GM12878 (cell line): ENCODE results near the gene RPL3. TPM values are rescaled to one million over a fixed set of nuclear protein-coding genes. Genes with fewer than 3 reads are reported as not detected.

Experiments
- ATAC-seq: fragments of 200-7000 bp; cut with Tn5 transposase; 3 replicates; pipeline ENCODE4 v1.9.1; 2020; ENCODE audit warnings: mild to moderate bottlenecking, moderate library complexity
- BruUV-seq: library from RNA; stranded (reverse); fragments of 400-500 nt; replicated peaks from 2 replicates; lab custom pipeline; 2021; lab: Mats Ljungman, UMichigan
- CTCF ChIA-PET: fragments of 300-600 bp; sonication (Branson Sonifier 250); formaldehyde crosslinking; extraction: SDS; loops from one replicate; lab custom pipeline; 2021; ENCODE audit warnings: inconsistent platforms; lab: Yijun Ruan, JAX
- POLR2A ChIA-PET: fragments of 350-600 bp; formaldehyde crosslinking; extraction: SDS; loops from one replicate; lab custom pipeline; 2021; ENCODE audit warnings: inconsistent platforms; lab: Charles Lee
- RAD21 ChIA-PET: fragments of 300-600 bp; sonication (Branson Sonifier 250); formaldehyde crosslinking; loops from one replicate; lab custom pipeline; 2023; ENCODE audit warnings: antibody characterized with exemption; ENCODE audit not compliant: unreplicated experiment; lab: Charles Lee
- SMC1A ChIA-PET: fragments of 300-600 bp; sonication (Branson Sonifier 250); formaldehyde crosslinking; loops from one replicate; lab custom pipeline; 2023; ENCODE audit not compliant: unreplicated experiment, uncharacterized antibody; lab: Charles Lee
- DNase-seq: peaks from one replicate; pipeline ENCODE4 v3.0.0-alpha.2; 2011; ENCODE audit warnings: low read depth, low spot score
- FAIRE-seq: peaks from 3 replicates; lab custom pipeline; 2011; peaks lifted over from hg19 to GRCh38; lab: Jason Lieb, UNC
- H2AFZ ChIP-seq: 2 replicates; pipeline ENCODE4 v1.6.0; 2011; ENCODE audit warnings: low read depth, low read length, control low read depth; ENCODE audit not compliant: control insufficient read depth
- H3K27ac ChIP-seq: 2 replicates; pipeline ENCODE4 v1.5.1; 2011; ENCODE audit warnings: control low read depth; ENCODE audit not compliant: control insufficient read depth, insufficient read depth
- H3K27me3 ChIP-seq, 2 experiments: replicated peaks in 1 of 2; 2 replicates each; pipeline versions ENCODE4 v1.6.0 to v1.6.1; 2011; ENCODE audit warnings: low read length in 1 of 2; ENCODE audit not compliant: control insufficient read depth in 2 of 2, insufficient read depth in 2 of 2
- H3K36me3 ChIP-seq, 2 experiments: 2 replicates each; pipeline ENCODE4 v1.5.1; 2011; ENCODE audit warnings: low read length in 1 of 2; ENCODE audit not compliant: control insufficient read depth in 2 of 2, insufficient read depth in 2 of 2
- H3K4me1 ChIP-seq: 2 replicates; pipeline ENCODE4 v1.6.1; 2011; ENCODE audit warnings: mild to moderate bottlenecking, low read length, moderate library complexity, mixed read lengths; ENCODE audit not compliant: control insufficient read depth, insufficient read depth
- H3K4me2 ChIP-seq: 2 replicates; pipeline ENCODE4 v1.6.0; 2011; ENCODE audit warnings: control low read depth; ENCODE audit not compliant: control insufficient read depth, insufficient read depth
- H3K4me3 ChIP-seq: fragments of 200-600 bp; sonication (generic); 2 replicates; pipeline ENCODE4 v1.5.1; 2016
- H3K79me2 ChIP-seq: 2 replicates; pipeline ENCODE4 v1.6.0; 2011; ENCODE audit warnings: low read length; ENCODE audit not compliant: control insufficient read depth, insufficient read depth
- H3K9ac ChIP-seq: 2 replicates; pipeline ENCODE4 v1.8.0; 2011; ENCODE audit warnings: low read length, control low read depth, mixed read lengths; ENCODE audit not compliant: control insufficient read depth, insufficient read depth
- H3K9me3 ChIP-seq: replicated peaks from 3 replicates; pipeline ENCODE4 v1.5.1; 2011; ENCODE audit warnings: mild to moderate bottlenecking, low read length; ENCODE audit not compliant: control insufficient read depth, insufficient read depth
- H4K20me1 ChIP-seq: 2 replicates; pipeline ENCODE4 v1.6.0; 2011; ENCODE audit not compliant: control insufficient read depth, insufficient read depth
- ATF7 ChIP-seq: fragments of 450-650 bp; IDR thresholded peaks from 2 replicates; pipeline ENCODE4 v1.6.1; 2016; ENCODE audit warnings: low read depth, mild to moderate bottlenecking
- CHD4 ChIP-seq: fragments of 200-600 bp; sonication (generic); IDR thresholded peaks from 2 replicates; pipeline ENCODE4 v1.6.1; 2016; ENCODE audit warnings: mild to moderate bottlenecking
- EP300 ChIP-seq, 2 experiments: fragments of 150-350 bp in 1 of 2; IDR thresholded peaks; 2 replicates each; pipeline ENCODE4 v1.6.1; 2011 to 2012; ENCODE audit warnings: low read depth in 2 of 2, low read length in 2 of 2, borderline replicate concordance in 1 of 2, improper control_type of control experiment in 1 of 2, inconsistent platforms in 1 of 2; ENCODE audit not compliant: control insufficient read depth in 1 of 2
- IRF5 ChIP-seq: fragments of 450-650 bp; IDR thresholded peaks from 2 replicates; pipeline ENCODE4 v1.6.1; 2017; ENCODE audit warnings: borderline replicate concordance
- KDM1A ChIP-seq: fragments of 200-600 bp; sonication (generic); IDR thresholded peaks from 2 replicates; pipeline ENCODE4 v1.6.1; 2016; ENCODE audit warnings: borderline replicate concordance
- MXI1 ChIP-seq: fragments of 150-350 bp; IDR thresholded peaks from 2 replicates; pipeline ENCODE4 v1.6.1; 2011; ENCODE audit warnings: low read depth, mild to moderate bottlenecking, inconsistent platforms, low read length, improper control_type of control experiment
- MYB ChIP-seq: fragments of 150-350 bp; IDR thresholded peaks from 2 replicates; pipeline ENCODE4 v1.6.1; 2014; ENCODE audit warnings: mild to moderate bottlenecking, low read depth, low read length, borderline replicate concordance
- MYC ChIP-seq: IDR thresholded peaks from 2 replicates; pipeline ENCODE4 v1.6.1; 2011; ENCODE audit warnings: mild to moderate bottlenecking, low read length, moderate library complexity, inconsistent platforms; ENCODE audit not compliant: insufficient read depth, insufficient replicate concordance, insufficient read length, severe bottlenecking
- NFYA ChIP-seq: IDR thresholded peaks from 2 replicates; pipeline ENCODE4 v1.6.1; 2011; ENCODE audit warnings: low read depth, mild to moderate bottlenecking, low read length, improper control_type of control experiment, borderline replicate concordance
- STAT1 ChIP-seq: fragments of 450-650 bp; conservative IDR thresholded peaks from 2 replicates; pipeline ENCODE4 v1.6.1; 2014; ENCODE audit warnings: antibody characterized with exemption, mild to moderate bottlenecking
- STAT3 ChIP-seq: IDR thresholded peaks from 2 replicates; pipeline ENCODE4 v1.6.1; 2011; ENCODE audit warnings: low read depth, low read length, improper control_type of control experiment
- SUZ12 ChIP-seq: fragments of 200-600 bp; sonication (generic); IDR thresholded peaks from one replicate; pipeline ENCODE4 v1.6.1; 2018; ENCODE audit warnings: antibody characterized with exemption, mild to moderate bottlenecking; ENCODE audit not compliant: unreplicated experiment
- TARDBP ChIP-seq: IDR thresholded peaks from 2 replicates; pipeline ENCODE4 v1.6.1; 2016; ENCODE audit warnings: borderline replicate concordance
- TBL1XR1 ChIP-seq: IDR thresholded peaks from 2 replicates; pipeline ENCODE4 v1.6.1; 2012; ENCODE audit warnings: low read depth, low read length, improper control_type of control experiment
- ZBTB4 ChIP-seq: fragments of 450-650 bp; formaldehyde crosslinking; IDR thresholded peaks from 2 replicates; pipeline ENCODE4 v1.4.0; 2022; ENCODE audit warnings: mild to moderate bottlenecking, moderate library complexity
- ZNF24 ChIP-seq: fragments of 450-650 bp; IDR thresholded peaks from 2 replicates; pipeline ENCODE4 v1.6.1; 2017; ENCODE audit warnings: antibody characterized with exemption, mild to moderate bottlenecking
- ZZZ3 ChIP-seq: IDR thresholded peaks from 2 replicates; pipeline ENCODE4 v1.6.1; 2011; ENCODE audit warnings: low read depth; ENCODE audit not compliant: control insufficient read depth, insufficient read length
- WGBS: methylation state at CpG from one replicate; pipeline ENCODE4 v1.1.6; 2016; ENCODE audit warnings: low lambda C conversion rate; ENCODE audit not compliant: insufficient replicate concordance, insufficient coverage; ENCODE audit errors: missing lambda C conversion rate; 5-methylcytosine and 5-hydroxymethylcytosine counted together
- in situ Hi-C: fragments of 300-500 bp; cut with MboI; formaldehyde crosslinking; loops from 9 replicates; pipeline ENCODE4 v1.14.3; 2018; ENCODE audit warnings: mixed read lengths
- intact Hi-C: fragments of 100-400 bp; cut with micrococcal nuclease; formaldehyde crosslinking; loops from one replicate; pipeline ENCODE4 v1.14.2; 2022; ENCODE audit not compliant: unreplicated experiment
- polyA plus RNA-seq, 11 experiments: library from polyadenylated mRNA; depleted of rRNA in 4 of 11; unstranded in 6 of 11; stranded (reverse) in 5 of 11; fragments of >200 nt; fragmentation: Nextera tagmentation in 4 of 11; fragmentation: Illumina TruSeq in 1 of 11; extraction: Ambion mirVana in 4 of 11; extraction: Trizol in 1 of 11; gene quantifications; 1 replicate in 1 of 11; 2 replicates in 10 of 11; pipeline versions ENCODE4 v1.2.1 to v1.2.3, GENCODE V29; 2011 to 2016; ENCODE audit warnings: inconsistent platforms in 2 of 11, missing spikeins in 2 of 11, low read depth in 1 of 11
- total RNA-seq, 4 experiments: library from RNA; depleted of rRNA in 3 of 4; stranded (reverse); fragments of >200 nt in 3 of 4; fragmentation: Illumina TruSeq in 1 of 4; extraction: Trizol in 1 of 4; gene quantifications; 2 replicates each; pipeline versions ENCODE4 v1.2.1 to v1.2.3, GENCODE V29; 2013 to 2021
- TF ChIP-seq, protein P1 (sequence below): IDR thresholded peaks from 2 replicates; pipeline ENCODE4 v1.6.1; 2011; ENCODE audit warnings: mild to moderate bottlenecking, low read depth, low read length, moderate library complexity; ENCODE audit not compliant: insufficient replicate concordance

Gene RPL3
- total and polyA plus RNA-seq, 10 of the 15 experiments (the other 5 are each of a cell fraction or from before 2014, with no cell fraction given) = 1,534 to 6,791 (median 3,992) TPM

- intact Hi-C loops (no loop called here), in situ Hi-C loops (no loop called here)
- Histone ChIP-seq H3K4me1 (peaks cover 15% of the 10 kb centered on the region), H2AFZ (no peak overlapping the region), H4K20me1 (no peaks in the 10 kb centered on the region), H3K9ac (no peak overlapping the region), H3K4me3 (no peak overlapping the region), H3K9me3 (no peaks in the 10 kb centered on the region; the same call in 2 of the 3 replicates), H3K36me3 (no peaks in the 10 kb centered on the region), H3K4me2 (no peak overlapping the region), H3K27ac (no peak overlapping the region), H3K27me3 (no peaks in the 10 kb centered on the region), H3K79me2 (no peaks in the 10 kb centered on the region)
- RAD21 ChIA-PET = interaction anchor here (1.5 kb wide), 1 partner anchor 113 kb away, joined by 5 read pairs; no protein-coding TSS in a partner anchor
- 67% methylated on average over 27 of the region's 27 CpGs for WGBS
- SMC1A ChIA-PET = no interaction called here
- ATAC-seq (peak; percentile 10; the same call in 2 of the 3 replicates), FAIRE-seq (no peak), DNase-seq (no peak)
- no TSS peak for BruUV-seq
- POLR2A ChIA-PET = no interaction called here
- CTCF ChIA-PET = interaction anchor here (1.1 to 1.4 kb wide), 2 partner anchors 22 to 35 kb away, joined by 3 read pairs; partner anchors contain the start of gene RPL3
- TF ChIP-seq STAT1 (no peak), STAT3 (no peak), ZNF24 (no peak), MYC (no peak), ATF7 (no peak), MYB (no peak), TBL1XR1 (no peak), TARDBP (no peak), ZZZ3 (no peak), CHD4 (no peak), ZBTB4 (CRISPR knock-in tag) (no peak), MXI1 (no peak), IRF5 (no peak), KDM1A (no peak), NFYA (no peak), EP300 (IDR thresholded peaks at IDR 0.05; ENCODE audit: borderline replicate concordance in 1 of 2, control insufficient read depth in 1 of 2, low read depth in 2 of 2, low read length in 2 of 2) (no peak), SUZ12 (no peak)
- TF ChIP-seq, protein P1, sequence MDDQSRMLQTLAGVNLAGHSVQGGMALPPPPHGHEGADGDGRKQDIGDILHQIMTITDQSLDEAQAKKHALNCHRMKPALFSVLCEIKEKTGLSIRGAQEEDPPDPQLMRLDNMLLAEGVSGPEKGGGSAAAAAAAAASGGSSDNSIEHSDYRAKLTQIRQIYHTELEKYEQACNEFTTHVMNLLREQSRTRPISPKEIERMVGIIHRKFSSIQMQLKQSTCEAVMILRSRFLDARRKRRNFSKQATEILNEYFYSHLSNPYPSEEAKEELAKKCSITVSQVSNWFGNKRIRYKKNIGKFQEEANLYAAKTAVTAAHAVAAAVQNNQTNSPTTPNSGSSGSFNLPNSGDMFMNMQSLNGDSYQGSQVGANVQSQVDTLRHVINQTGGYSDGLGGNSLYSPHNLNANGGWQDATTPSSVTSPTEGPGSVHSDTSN = no peak
Observed at GRCh38 chr22:39283322-39284141, 35.9 kb downstream of the RPL3 start.
